Neural progenitor cell (in vitro differentiated cells): ENCODE data around the gene DDX49. TPM values are rescaled to one million over a fixed set of nuclear protein-coding genes. Genes with fewer than 3 reads are reported as not detected.
A peak's percentile ranks its signal among the peaks of the same experiment; 100 is the strongest.

ENCODE experiments used
- DNase-seq: peaks from one replicate; pipeline ENCODE4 v3.0.0-alpha.2; 2016; ENCODE audit warnings: low spot score
- H2AFZ ChIP-seq: fragments of 200-600 bp; sonication (generic); replicated peaks from 2 replicates; pipeline ENCODE4 v1.6.1; 2016; ENCODE audit warnings: antibody characterized with exemption
- H3F3A ChIP-seq: fragments of 200-600 bp; sonication (generic); 2 replicates; pipeline ENCODE4 v1.6.1; 2016; ENCODE audit warnings: antibody characterized with exemption, low read depth
- H3K27ac ChIP-seq: fragments of 200-600 bp; sonication (generic); 2 replicates; pipeline ENCODE4 v1.5.1; 2016; ENCODE audit warnings: mild to moderate bottlenecking
- H3K27me3 ChIP-seq: fragments of 200-600 bp; sonication (generic); 2 replicates; pipeline ENCODE4 v1.6.1; 2016; ENCODE audit warnings: mild to moderate bottlenecking, moderate library complexity
- H3K36me3 ChIP-seq: fragments of 200-600 bp; sonication (generic); 2 replicates; pipeline ENCODE4 v1.5.1; 2016
- H3K4me1 ChIP-seq: fragments of 200-600 bp; sonication (generic); 2 replicates; pipeline ENCODE4 v1.6.1; 2016; ENCODE audit warnings: mixed run types
- H3K4me2 ChIP-seq: fragments of 200-600 bp; sonication (generic); 2 replicates; pipeline ENCODE4 v1.6.1; 2016
- H3K4me3 ChIP-seq: fragments of 200-600 bp; sonication (generic); 2 replicates; pipeline ENCODE4 v1.5.1; 2016
- H3K79me2 ChIP-seq: fragments of 200-600 bp; sonication (generic); 2 replicates; pipeline ENCODE4 v1.6.1; 2016; ENCODE audit warnings: low read depth
- H3K9ac ChIP-seq: fragments of 200-600 bp; sonication (generic); 2 replicates; pipeline ENCODE4 v1.6.1; 2016
- H3K9me3 ChIP-seq: fragments of 200-600 bp; sonication (generic); 2 replicates; pipeline ENCODE4 v1.5.1; 2016; ENCODE audit warnings: low read depth
- H4K20me1 ChIP-seq: fragments of 200-600 bp; sonication (generic); 2 replicates; pipeline ENCODE4 v1.6.1; 2016; ENCODE audit warnings: low read depth
- H3K27ac Mint-ChIP-seq: 3 replicates; pipeline ENCODE4 v1.8.0; 2021; ENCODE audit warnings: mixed read lengths
- H3K27me3 Mint-ChIP-seq: 2 replicates; pipeline ENCODE4 v1.8.0; 2022; ENCODE audit warnings: low read depth, mild to moderate bottlenecking, inconsistent platforms, moderate library complexity, mixed read lengths; ENCODE audit not compliant: insufficient read depth
- H3K36me3 Mint-ChIP-seq: 3 replicates; pipeline ENCODE4 v1.8.0; 2021; ENCODE audit warnings: mixed read lengths
- H3K4me1 Mint-ChIP-seq: 3 replicates; pipeline ENCODE4 v1.8.0; 2021; ENCODE audit warnings: mixed read lengths
- H3K4me3 Mint-ChIP-seq: 3 replicates; pipeline ENCODE4 v1.8.0; 2021; ENCODE audit warnings: mild to moderate bottlenecking, moderate library complexity, mixed read lengths
- H3K9me3 Mint-ChIP-seq: 3 replicates; pipeline ENCODE4 v1.8.0; 2020; ENCODE audit warnings: mixed read lengths
- EZH2 ChIP-seq: fragments of 200-600 bp; sonication (generic); IDR thresholded peaks from 2 replicates; pipeline ENCODE4 v1.6.1; 2017; ENCODE audit warnings: antibody characterized with exemption, mild to moderate bottlenecking, moderate library complexity
- EZH2phosphoT487 ChIP-seq: fragments of 200-600 bp; sonication (generic); IDR thresholded peaks from 2 replicates; pipeline ENCODE4 v1.6.1; 2017; ENCODE audit warnings: antibody characterized with exemption
- total RNA-seq: library from RNA; depleted of rRNA; stranded (reverse); fragments of >200 nt; gene quantifications from 2 replicates; pipeline ENCODE4 v1.2.3, GENCODE V29; 2015; ENCODE audit warnings: low replicate concordance
- TF ChIP-seq, protein P1 (sequence below): fragments of 200-600 bp; sonication (generic); IDR thresholded peaks from 2 replicates; pipeline ENCODE4 v1.5.1; 2017; ENCODE audit warnings: antibody characterized with exemption, mild to moderate bottlenecking

DDX49 gene
- total RNA-seq, 1 donor from 2014 or later: 19.9 TPM

DNA sequence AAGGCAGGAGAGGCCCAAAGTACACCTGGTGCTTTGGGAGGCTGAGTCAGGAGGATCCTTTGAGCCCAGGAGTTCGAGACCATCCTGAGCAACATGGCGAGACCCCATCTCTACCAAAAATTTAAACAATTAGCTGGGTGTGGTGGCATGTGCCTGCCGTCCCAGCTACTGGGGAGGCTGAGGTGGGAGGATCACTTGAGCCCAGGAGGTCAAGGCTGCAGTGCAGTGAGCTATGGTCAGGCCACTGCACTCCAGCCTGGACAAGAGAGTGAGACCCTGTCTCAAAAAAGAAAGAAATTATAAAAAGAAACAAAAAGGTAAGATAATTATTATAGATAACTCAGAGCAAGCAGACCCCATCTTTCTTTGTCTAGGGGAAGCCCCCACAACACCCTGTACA is 19.6 kb downstream of the DDX49 start:
- H3K27me3 Mint-ChIP-seq: peaks cover 8% of the 10 kb centered on the region
- peaks cover 6% of the 10 kb centered on the region for H3K36me3 Mint-ChIP-seq
- Histone ChIP-seq H3K4me1 (peaks cover 16% of the 10 kb centered on the region), H3K27me3 (no peaks in the 10 kb centered on the region), H3K79me2 (peaks cover 12% of the 10 kb centered on the region), H3K9ac (no peak overlapping the region), H3K4me2 (peak overlapping the region; percentile 93), H3K27ac (no peak overlapping the region), H3K9me3 (no peaks in the 10 kb centered on the region), H2AFZ (no peak overlapping the region), H4K20me1 (peaks cover 21% of the 10 kb centered on the region), H3K36me3 (no peaks in the 10 kb centered on the region), H3K4me3 (peak overlapping the region; percentile 81), H3F3A (peaks cover 17% of the 10 kb centered on the region)
- TF ChIP-seq, protein P1, sequence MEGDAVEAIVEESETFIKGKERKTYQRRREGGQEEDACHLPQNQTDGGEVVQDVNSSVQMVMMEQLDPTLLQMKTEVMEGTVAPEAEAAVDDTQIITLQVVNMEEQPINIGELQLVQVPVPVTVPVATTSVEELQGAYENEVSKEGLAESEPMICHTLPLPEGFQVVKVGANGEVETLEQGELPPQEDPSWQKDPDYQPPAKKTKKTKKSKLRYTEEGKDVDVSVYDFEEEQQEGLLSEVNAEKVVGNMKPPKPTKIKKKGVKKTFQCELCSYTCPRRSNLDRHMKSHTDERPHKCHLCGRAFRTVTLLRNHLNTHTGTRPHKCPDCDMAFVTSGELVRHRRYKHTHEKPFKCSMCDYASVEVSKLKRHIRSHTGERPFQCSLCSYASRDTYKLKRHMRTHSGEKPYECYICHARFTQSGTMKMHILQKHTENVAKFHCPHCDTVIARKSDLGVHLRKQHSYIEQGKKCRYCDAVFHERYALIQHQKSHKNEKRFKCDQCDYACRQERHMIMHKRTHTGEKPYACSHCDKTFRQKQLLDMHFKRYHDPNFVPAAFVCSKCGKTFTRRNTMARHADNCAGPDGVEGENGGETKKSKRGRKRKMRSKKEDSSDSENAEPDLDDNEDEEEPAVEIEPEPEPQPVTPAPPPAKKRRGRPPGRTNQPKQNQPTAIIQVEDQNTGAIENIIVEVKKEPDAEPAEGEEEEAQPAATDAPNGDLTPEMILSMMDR: no peak
- TF ChIP-seq EZH2 (no peak), EZH2phosphoT487 (no peak)
- no peaks in the 10 kb centered on the region for H3K9me3 Mint-ChIP-seq
- peaks cover 21% of the 10 kb centered on the region for H3K4me1 Mint-ChIP-seq
- H3K4me3 Mint-ChIP-seq: peak overlapping the region; percentile 95
- no peak for DNase-seq
- no peak overlapping the region for H3K27ac Mint-ChIP-seq

DNA sequence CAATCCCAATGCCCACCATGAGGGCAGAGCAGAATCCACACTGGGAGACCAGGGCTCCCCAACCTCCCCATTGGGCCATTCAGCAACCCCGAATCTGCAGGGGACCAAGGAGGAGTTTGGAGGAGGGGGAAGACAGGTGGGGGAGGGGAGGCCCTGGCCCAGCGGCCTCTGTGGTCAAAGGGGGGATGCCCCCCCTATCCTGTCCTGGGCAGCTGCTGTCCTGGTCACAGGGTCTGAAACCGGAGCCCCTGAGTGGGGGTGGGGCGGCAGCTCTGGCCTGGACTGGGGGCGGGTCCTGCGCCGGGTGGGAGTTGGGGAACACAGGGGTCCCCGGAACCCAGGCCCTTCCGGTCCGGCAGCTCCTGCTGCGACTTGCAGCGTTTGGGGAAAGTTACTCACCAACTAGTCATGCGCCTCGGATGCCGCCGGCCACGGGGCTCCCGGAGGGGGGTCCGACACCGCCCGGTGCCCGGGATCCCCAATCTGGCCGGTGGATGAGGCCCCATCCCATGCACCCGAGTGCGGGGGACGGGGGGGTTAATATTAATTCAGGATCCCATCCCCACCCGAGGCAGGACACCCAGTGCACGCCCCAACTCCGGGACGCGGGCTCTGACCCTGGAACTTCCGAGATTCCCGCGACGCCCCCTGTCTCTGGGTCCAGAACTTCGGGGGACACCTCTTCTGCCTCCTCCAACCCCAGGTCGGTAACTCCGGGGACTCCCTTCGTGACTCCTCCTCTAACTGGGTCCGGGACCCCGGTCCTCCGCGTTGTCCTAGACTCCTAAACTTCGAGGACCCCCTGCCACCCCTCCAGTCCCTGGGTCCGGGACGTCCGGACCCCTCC is 20.6 kb downstream of the DDX49 start:
- Histone ChIP-seq H3K4me2 (peak overlapping the region; percentile 93), H3K4me1 (peaks cover 16% of the 10 kb centered on the region), H3K9ac (peak overlapping the region; percentile 33), H3K27me3 (no peaks in the 10 kb centered on the region), H2AFZ (no peak overlapping the region), H3F3A (peaks cover 17% of the 10 kb centered on the region), H4K20me1 (peaks cover 16% of the 10 kb centered on the region), H3K4me3 (peak overlapping the region; percentile 81), H3K27ac (no peak overlapping the region), H3K9me3 (no peaks in the 10 kb centered on the region), H3K79me2 (peaks cover 12% of the 10 kb centered on the region), H3K36me3 (no peaks in the 10 kb centered on the region)
- Mint-ChIP-seq H3K27me3 (peaks cover 8% of the 10 kb centered on the region), H3K27ac (peak overlapping the region; percentile 86), H3K9me3 (no peaks in the 10 kb centered on the region), H3K4me1 (peaks cover 21% of the 10 kb centered on the region), H3K4me3 (peak overlapping the region; percentile 95), H3K36me3 (peaks cover 4% of the 10 kb centered on the region)
- no peak for TF ChIP-seq EZH2
- TF ChIP-seq, protein P1: no peak
- no peak for TF ChIP-seq EZH2phosphoT487
- DNase-seq: peak; percentile 90

DNA sequence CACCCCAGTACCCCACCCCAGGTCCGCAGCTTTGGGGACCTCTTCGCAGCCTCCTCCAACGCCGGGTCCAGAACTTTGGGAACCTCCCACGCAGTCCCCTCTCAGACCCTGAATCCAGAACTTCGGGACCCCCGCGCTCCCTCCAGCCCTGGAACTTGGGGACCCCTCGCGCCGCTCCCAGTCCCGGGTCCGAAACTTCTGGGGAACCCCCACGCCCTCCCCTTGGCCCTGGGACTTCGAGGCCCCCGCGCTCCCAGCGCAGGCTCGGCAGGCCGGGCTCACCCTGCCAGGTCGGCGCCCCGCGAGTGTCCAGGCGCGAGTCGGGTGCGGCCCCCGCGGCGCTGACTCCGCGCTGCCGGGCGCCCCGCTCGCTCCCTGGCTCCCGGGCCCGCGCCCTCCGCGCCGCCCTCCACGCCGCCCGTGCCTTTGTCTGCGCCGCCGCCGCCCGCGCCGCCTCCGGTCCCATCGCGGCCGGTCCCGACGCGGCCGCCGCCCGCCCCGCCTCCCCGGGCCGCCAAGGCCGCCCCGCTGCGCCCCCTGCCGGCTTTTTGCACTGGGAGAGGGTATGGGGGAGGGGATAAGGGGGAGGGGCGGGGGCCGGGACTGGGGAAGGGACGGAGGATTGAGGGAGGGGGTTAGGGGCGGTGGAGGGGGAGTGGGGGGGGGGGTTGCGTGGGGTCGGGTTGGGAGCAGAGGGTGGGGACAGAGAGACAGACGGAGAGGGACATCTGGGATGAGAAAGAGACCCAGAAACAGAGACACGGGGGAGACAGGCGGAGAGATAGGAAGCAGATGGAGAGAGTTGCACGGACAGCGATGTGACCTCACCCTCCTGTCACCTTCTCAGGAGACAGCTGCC is 21.5 kb downstream of the DDX49 start, which contains the start of gene HOMER3:
Gene HOMER3, minus strand, starts transcription at position 449 of the 859 bp plus-strand sequence. CDS start 2,235 bp downstream, outside the sequence.
- H3F3A ChIP-seq: peaks cover 17% of the 10 kb centered on the region
- peaks cover 12% of the 10 kb centered on the region for H3K79me2 ChIP-seq
- DNase-seq: peak; percentile 91
- peaks cover 4% of the 10 kb centered on the region for H3K36me3 Mint-ChIP-seq
- no peaks in the 10 kb centered on the region for H3K27me3 ChIP-seq
- no peak within 1 kb of the TSS for H3K27ac ChIP-seq
- H3K9me3 Mint-ChIP-seq: no peaks in the 10 kb centered on the region
- H3K36me3 ChIP-seq: no peaks in the 10 kb centered on the region
- TF ChIP-seq, protein P1: peak; percentile 43
- no peak for TF ChIP-seq EZH2phosphoT487
- no peak for TF ChIP-seq EZH2
- no peaks in the 10 kb centered on the region for H3K9me3 ChIP-seq
- peaks cover 16% of the 10 kb centered on the region for H4K20me1 ChIP-seq
- H3K4me1 ChIP-seq: peaks cover 16% of the 10 kb centered on the region
- H3K4me3 Mint-ChIP-seq: peak within 1 kb of the TSS; percentile 95
- peaks cover 8% of the 10 kb centered on the region for H3K27me3 Mint-ChIP-seq
- H2AFZ ChIP-seq: no peak within 1 kb of the TSS
- peaks cover 21% of the 10 kb centered on the region for H3K4me1 Mint-ChIP-seq
- H3K27ac Mint-ChIP-seq: peak within 1 kb of the TSS; percentile 86
- H3K4me2 ChIP-seq: peak within 1 kb of the TSS; percentile 93
- peak within 1 kb of the TSS; percentile 81 for H3K4me3 ChIP-seq
- peak within 1 kb of the TSS; percentile 33 for H3K9ac ChIP-seq
